ENCODE measurements around the gene HACD2.
A peak's percentile ranks its signal among the peaks of the same experiment; 100 is the strongest.
"Not testable (repeated sequence)": the region's sequence is repeated elsewhere in the genome, so short reads cannot be mapped to it uniquely, and the experiment has no call there.

The HACD2 gene, protein sequence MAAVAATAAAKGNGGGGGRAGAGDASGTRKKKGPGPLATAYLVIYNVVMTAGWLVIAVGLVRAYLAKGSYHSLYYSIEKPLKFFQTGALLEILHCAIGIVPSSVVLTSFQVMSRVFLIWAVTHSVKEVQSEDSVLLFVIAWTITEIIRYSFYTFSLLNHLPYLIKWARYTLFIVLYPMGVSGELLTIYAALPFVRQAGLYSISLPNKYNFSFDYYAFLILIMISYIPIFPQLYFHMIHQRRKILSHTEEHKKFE

DNA sequence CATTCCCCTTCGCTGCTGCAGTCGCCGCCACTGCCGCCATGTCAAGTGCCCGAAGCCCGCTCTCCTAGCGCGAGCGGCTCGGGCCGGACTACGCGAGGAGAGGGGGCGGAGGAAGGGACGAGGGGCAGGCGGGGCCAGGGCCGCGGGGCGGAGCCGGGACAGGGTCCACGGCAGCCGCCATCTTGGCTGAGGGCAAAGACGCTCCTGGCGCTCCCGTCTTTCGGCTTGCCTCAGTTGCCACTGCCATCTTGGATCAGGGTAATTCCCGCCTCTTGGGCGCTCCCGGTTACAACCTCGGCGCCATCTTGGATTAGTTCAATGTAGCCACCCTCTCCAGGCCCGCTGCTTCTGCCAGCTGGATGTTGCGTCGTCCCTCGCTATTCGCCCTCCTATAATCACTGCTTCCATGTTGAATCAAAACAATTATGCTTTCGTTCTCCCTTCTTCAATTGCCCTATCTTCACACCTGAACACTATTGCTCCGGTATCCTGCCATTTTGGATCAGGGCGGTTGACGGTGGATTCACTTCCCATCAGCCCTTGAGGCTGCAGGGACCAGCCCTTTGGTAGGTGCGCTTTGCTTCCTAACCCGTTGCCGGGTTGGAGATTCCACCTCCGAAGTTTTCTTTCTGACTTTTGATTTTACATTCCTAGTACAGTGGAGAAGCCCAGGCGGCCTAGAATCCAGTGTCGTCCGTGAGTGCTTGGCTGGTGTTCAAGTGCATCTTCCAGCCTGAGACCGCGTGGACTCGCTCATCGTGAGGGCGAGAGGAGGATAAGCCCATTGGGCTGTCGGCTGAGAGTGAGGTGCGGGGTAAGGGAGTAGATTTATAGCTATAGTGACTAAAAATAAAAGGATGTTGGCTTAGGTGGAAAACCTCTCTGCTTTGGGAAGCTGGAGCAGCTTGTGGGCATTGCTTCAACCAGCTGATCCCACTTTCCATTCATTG, at the start of gene HACD2:
TSS of gene HACD2 (minus strand) at position 66 of the 950 bp plus-strand sequence. CDS start at position 40, 26 bp downstream.
- DNase-seq: peak; percentile 97

DNA sequence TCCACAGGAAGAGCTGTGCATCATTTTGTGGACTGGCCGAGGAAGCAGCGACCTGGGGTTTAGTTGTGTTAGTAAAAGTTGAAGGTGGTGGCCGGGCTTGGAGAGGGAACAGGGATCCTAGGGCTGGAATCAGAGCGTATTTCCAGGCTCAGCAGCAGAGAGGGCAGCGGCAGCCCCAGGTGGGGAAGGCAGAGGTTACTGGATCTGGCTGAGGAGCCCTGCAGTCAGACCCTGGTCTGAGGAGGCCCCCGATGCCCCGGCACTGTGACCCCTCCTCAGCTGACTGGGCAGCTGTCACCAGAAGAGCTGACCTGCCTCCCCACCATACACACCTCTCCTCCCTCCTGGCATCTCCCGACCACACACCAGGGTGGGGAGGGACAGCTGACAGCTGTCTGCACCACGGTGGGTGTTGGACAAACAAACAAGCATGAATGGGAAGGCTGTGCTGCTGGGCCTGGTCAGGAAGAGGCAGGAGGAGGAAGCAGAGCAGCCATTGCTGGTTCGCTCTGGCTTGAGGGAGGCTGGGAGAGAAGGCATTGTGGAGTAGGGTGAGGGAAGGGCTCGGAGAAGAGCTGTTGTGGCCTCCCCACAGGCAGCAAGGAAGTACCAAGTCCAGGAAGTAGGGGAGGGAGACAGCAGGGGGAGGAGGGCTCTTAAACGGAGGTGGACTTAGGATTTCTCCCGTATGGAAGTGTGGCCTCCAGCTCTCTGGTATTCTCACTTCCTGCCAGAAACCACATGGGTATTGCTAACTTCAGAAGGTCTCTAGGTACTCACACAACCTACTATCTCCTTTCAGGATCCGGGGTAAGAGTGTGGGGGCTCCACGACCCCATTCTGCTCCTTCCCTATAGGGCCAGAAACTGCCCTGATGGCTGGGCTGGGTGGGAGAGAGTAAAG, 49.5 kb upstream of the HACD2 start:
- peak; percentile 42 for DNase-seq

DNA sequence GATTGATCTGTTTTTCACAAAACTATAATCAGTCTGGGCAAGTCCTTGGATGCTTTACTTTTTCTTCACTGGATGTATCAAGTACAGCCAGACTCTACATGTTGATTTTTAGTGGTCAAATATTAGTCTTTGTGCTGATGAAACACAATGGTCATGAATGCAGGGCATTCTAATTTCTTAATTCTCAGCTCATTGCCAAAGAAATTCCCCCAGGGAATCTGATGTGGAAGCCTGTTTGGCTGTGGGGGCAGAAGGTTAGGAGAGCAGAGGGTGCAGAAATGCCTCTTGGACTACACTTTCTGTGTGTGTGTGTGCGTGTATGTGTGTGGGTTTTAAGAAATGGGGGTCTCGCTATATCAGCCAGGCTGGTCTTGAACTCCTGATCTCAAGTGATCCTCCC, 48.7 kb upstream of the HACD2 start:
- no peak for DNase-seq

DNA sequence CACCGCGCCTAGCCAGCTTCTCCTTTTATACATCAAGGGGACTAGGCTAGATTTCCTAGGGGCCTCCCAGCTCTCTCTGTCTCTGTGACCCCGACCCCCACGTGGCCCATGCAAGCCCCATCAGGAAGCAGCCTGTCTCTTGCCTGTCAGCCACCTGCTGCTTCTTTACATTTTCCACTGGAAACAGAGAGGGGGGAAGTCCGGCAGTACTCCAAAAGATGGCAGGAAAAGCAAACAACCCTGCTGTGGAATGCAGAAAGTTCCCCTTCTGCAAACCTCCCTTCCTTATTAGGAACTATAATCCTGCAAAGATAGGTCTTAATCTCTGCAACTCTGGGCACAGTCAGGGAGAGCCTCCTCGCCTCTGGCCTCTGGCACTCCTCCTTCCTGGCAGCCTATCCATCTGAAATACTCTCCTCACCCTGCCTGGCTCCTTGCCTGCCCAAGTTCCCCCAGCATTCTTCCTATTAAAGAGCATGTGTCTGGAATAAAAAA, 47.4 kb upstream of the HACD2 start:
- no peak for DNase-seq

DNA sequence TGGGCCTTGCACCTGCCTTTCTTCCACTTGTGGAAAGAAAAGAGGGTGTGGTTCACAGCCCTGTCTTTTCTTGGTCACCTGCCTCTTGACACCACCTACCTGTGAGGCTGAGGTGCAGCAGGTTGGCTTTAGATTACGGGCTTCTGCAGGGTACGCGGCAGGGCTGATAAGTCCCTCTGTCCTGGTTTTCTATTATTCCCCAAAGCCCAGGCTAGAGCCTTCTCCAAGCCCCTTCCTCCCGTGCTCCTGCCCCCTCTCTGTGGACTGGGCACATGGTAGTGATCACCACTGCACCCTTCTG, 44.8 kb upstream of the HACD2 start:
- DNase-seq: no peak

DNA sequence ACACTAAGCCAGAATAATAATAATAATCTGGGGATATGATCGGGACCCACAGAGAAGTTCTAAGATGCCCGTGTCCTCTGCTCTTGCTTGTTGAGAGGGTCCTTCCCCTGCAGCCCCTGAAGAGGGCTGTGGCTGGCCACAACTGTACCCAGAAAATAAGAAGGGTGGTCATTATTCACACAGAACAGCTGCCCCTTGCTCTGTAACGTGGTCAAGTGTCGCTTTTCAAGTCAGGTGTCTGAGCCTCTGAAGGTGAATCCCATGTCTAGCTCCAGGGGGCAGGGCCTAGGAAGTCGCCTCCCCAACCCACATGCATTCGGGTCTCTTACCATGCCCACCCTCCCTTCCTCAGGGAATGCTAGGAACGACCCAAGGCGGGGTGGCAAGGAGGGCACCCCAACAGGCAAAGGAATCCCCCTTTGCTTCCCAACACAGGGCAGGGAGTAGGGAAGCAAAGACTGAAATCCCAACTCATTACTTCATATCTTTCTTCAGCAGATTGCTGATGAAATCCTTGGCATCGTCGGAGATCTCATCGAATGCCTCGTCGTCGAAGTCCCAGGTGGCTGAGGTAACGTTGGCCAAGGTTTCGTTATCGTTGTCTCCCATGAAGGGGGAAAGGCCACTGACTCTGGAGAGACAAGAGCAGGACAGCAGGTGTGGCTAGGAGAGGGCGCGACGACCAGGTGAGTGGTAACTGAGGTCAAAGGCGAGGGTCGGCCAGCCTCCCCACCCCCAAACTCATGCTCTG, 44.3 kb upstream of the HACD2 start:
- DNase-seq: no peak

DNA sequence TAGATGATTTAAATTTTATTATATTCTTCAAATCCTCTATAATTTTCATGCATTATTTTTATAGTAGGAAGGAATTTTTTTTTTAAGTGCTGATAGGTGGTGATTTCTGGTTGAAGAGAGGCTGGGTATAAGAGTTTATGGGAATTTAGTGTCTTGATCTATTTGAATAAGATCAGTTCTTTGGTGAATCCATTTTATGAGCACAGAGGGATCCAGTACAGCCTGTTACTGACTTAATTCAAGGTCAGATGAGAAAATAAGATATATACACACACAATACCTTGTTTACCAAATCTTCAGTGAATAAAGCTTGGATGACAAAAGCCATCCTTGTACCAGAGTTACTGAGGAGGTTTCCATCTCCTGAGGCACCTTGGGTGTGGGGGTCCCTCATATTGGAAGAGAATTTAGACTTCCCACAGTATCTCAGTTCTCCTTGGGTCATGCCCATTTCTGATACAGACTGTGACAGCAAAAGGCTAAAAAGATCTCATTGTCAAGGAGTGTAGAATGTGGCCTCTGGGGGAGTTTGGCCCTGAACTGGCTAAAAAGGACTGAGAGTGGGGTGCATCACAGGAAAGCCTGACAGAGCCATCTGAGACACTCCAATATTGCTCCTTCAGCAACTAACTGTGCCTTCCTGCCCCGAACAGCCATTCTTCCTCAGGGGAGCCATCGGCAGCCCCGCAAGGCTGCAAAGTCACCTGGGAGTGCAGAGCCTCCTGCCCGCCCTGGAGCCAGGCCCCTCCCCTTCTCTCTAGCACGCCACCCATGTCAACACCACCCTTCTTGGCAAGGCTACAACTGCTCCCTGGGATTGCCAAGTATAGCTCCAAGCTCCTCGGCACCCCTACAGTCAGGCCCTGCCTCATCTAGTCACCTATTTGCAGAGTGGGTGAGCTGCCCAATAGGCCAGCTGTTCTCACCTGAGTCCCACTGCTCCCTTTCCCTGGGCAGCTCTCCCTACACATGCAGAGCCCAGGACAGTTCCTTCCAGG, 43.1 kb upstream of the HACD2 start:
- peak; percentile 19 for DNase-seq

DNA sequence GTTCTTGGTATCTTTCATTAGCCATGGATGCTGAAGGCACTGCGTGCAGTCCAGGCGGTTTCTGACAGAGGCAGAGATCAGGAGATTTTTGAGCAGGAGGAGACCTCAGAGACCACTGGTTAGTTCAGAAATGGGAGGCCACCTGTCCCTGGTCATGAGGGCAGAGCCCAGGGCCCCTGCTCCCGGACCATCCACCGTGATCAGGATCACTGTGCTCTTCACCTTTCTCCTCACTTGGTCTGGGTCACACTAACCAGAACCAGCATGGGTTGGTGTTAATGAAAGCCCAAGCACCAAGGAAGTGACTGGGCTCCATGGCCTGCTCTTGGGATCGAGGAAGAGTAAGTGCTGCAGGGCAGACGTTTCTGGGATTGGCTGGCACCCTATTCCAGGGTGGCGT, 42.0 kb upstream of the HACD2 start:
- no peak for DNase-seq

DNA sequence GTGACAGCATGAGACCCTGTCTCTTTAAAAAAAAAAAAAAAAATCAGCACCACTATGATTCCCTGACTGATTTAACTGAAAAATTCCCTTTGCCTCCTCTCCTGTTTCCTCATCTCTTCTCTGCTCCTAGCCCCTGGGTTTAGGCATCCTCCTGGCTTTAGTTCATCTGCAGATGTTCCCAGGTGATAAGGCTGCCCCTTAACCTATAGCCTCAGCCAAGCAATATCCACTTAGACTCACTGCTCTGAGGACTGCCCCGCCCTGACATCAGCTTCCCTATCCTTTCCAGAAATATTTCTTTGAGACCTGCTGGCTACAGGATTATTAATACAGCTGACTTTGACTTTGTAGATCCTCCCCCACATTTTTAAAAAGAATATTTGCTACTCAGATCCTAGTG, 39.4 kb upstream of the HACD2 start:
- no peak for DNase-seq

DNA sequence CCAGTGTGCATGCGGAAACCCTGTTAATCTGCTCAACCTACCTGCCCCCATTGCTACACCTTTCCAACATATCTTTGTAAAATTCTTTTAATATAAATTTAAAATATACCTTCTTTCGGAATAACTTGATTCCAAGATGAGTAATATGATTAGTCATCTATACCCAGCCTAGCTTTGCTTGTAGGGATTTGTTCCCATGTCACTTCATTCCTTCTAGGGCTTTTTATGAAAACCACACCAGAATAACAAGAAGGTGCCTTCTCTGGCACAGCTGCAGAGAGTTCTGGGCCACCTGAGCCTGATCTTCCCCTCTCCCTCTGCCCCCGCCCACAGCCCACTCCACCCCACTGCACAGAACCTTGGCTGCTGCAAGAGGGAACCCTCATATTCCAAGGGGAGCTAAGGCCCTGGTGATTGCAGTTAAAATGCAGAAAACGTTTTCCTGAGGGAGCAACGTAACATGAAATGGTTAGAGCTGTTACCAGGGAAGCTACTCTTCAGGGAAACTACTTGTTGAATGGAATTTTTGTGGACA, 38.6 kb upstream of the HACD2 start:
- no peak for DNase-seq

DNA sequence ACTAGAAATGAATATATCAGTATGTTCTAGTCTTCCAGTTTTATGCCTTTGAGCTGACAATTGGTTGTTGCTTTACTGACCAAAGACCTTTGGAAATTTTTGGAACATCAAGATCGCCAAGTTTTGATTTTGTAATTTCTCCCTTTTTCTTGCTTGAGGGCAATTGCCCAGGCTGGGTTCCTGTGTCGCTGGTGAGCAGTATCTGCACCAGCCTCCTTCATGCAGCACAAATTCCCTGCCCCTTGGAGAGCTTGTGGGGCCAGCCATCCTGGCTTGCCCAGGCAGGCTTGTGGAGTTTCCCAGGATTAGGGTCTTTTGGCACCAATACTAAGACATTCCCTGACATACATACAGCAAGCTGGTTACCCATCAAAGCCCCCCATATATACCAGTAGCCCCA, 37.9 kb upstream of the HACD2 start:
- no peak for DNase-seq

DNA sequence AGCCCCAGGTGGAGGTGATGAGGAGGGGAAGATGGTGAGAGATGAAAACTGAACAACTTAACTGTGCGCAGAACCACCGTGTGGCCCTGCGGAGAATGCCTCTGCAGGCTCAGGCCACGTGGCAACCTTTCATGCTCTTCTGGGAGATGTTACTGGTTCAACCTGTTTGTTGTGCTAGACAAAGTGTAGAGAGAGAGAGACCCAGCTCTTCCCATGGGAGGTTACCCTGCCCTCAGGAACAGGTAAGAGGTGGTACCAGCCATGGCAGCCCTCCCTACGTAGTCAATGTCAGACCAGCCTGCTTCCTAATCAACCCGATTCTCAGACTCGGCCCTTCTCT, 37.0 kb upstream of the HACD2 start:
- DNase-seq: no peak

DNA sequence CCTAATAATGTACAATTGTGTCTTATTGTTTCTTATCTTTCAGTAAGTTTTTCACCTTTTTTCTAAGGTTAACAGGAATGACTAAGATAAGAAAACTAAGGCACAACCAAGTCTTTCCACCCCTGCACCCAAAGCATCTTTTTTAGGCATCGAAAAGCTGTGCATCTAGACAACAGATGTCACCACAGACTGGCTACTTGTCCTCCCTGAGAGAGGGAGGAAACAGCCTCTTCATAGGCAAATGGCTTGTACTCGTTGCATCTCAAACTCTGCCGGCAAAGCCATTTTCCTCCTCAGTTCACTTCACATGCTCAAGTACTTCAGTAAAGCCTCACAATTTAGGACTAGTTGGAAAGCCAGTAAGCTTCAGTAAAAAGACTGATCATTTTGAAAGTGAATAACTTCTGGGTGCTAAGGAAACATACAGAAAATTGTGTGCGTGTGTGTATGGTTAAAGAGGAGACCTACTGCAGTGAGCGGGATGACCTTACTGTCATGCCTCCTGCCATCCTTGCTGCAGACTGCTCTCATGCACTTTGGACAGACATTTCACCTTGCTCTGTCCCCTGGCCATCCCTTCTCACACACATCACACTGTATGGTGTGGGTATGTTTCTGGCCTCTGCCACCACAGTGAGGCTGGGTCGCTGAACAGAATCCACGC, 36.5 kb upstream of the HACD2 start:
- no peak for DNase-seq

DNA sequence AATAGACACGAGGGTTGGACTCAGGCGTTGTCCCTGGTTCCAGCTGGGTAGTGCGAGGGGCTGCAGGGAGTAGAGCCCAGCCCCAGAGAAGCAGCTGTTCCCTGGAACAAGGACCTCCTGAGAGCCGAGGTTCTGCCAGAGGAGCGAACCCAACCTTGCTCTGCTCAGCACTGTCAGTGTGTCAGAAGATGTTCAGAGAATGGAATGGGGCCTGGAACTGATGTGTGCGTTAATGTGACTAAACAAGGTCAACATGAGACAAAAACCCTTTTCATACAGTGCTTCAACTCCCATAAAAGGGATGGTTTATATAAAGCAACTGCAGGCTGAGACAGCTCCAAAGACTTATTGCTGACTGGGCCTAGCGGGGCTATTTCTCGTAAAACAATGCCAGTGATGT, 35.5 kb upstream of the HACD2 start:
- DNase-seq: no peak

DNA sequence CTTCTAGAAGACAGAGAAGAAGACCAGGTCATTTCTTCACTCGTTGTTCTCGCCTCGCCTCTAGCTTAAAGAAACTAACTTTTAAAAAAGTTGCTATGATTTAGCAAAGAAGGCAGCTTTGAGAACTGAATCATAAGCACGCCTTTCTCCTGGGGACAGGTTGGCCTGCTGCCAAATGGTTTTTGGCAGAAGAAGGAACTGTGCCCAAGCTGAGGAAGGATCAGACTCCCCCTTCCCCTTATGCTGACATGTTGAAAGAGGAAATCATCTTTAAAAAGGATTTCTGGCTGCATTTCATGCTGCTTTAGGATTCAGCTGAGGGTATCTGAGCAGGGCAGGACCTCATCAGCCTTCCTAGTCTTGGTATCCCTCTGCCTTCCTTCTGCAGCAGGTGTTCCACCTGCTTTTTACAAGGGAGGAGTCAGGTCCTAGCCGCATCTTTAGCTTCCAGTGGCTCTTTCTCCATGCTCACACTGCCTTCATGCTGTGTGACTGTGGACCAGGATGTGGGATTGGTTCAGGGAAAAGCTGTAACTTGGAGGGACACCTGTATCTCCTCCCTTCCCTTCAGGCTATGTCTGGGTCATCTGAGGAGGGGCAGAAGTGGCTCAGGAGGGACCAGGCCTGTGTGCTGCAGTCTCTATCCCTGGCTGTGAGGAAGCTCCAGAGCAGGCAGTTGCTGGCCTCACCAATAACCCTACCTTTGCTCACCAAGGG, 34.1 kb upstream of the HACD2 start:
- peak; percentile 18 for DNase-seq

DNA sequence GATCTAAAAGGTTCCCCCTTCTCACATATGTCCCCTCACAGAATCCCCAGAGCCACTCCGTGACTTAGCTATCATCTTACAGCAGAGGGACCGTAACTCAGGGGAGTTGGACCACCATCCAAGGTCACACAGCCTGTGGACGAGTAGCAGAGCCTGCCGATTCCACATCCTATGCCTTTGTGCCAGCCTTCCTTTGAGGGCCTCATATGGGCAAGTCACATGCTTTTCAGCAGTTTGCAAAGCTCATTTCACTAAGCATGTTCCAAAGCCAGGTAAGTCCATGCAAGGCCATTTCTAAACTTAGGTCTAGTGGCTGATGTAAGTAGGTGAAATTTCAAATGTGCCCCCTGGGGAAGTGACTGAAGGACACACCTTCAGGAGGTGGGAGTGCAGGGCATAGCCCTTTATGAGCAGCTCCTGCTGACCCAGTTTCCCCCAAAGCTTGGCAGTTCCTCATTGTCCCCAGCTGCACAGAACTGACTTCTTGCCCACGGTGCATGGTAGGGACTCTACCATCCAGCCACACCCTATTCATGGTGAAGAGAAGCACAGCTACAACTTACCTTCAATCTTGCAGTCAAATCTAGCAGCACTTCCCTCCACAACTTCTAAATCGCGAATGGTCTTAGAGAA, 33.3 kb upstream of the HACD2 start:
- no peak for DNase-seq

DNA sequence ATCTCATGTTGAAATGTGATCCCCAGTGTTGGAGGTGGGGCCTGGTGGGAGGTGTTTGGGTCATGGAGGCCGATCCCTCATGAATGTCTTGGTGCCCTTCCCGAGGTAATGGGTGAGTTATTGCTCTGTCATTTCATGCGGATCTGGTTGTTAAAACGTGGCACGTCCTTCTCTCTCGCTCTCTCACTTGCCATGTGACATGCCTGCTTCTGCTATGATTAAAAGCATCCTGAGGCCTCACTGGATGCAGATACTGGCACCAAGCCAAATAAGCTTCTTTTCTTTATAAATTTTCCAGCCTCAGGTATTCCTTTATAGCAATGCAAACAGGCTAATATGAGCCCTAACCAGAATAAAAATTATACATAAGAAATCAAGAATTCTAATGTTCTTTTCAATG, 31.7 kb upstream of the HACD2 start:
- DNase-seq: no peak

DNA sequence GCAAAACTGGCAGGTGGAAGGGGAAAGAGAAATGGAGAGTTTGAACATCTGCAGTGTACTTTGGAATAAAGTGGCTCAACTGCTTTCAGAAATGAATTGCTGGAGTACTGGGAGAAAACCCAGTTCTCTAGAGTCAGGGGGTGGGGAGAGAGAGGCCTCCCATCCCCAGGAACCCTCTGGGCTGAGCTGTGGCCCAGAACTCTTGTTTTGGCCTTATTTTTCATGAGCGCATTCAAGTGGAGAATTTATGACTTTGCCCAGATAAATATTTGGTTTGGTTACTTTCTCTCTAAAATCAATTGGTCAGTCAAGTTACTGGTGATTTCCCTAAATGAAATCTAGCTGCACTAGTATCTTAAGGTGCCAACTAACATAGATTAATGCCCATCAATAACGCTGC, 28.7 kb upstream of the HACD2 start:
- no peak for DNase-seq

DNA sequence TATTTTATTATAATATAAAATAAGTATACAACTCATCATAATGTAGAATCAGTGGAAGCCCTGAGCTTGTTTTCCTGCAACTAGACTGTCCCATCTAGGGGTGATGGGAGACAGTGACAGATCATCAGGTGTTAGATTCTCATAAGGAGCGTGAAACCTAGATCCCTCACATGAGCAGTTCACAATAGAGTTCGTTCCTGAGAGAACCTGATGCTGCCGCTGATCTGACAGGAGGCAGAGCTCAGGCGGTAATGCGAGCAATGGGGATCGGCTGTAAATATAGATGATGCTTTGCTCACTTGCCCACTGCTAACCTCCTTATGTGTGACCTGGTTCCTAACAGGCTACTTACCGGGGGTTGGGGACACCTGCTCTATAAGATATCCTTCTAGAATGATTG, 26.8 kb upstream of the HACD2 start:
- not testable (repeated sequence) for DNase-seq
